Effector memory CD4-positive, alpha-beta T cell (primary cell): ENCODE data around the gene TMEM63C.

ENCODE experiments used
- DNase-seq, 3 donors: peaks; one replicate each; pipeline ENCODE4 v3.0.0-alpha.2; 2020
- H3K27ac ChIP-seq: 2 replicates; pipeline ENCODE4 v1.7.0; 2013; ENCODE audit warnings: mild to moderate bottlenecking, low read length, moderate library complexity; ENCODE audit not compliant: insufficient read depth, poor library complexity, severe bottlenecking
- H3K27me3 ChIP-seq: replicated peaks from 2 replicates; pipeline ENCODE4 v1.7.0; 2013; ENCODE audit warnings: mild to moderate bottlenecking, low read length; ENCODE audit not compliant: insufficient read depth, control insufficient read depth, poor library complexity, severe bottlenecking
- H3K36me3 ChIP-seq: 2 replicates; pipeline ENCODE4 v1.7.0; 2013; ENCODE audit warnings: mild to moderate bottlenecking, low read length, moderate library complexity; ENCODE audit not compliant: control insufficient read depth, insufficient read depth
- H3K4me1 ChIP-seq: 2 replicates; pipeline ENCODE4 v1.7.0; 2013; ENCODE audit warnings: low read length, mild to moderate bottlenecking; ENCODE audit not compliant: control insufficient read depth, insufficient read depth, poor library complexity, severe bottlenecking
- H3K4me3 ChIP-seq: 2 replicates; pipeline ENCODE4 v1.7.0; 2013; ENCODE audit warnings: low read length, low read depth, mild to moderate bottlenecking; ENCODE audit not compliant: insufficient read depth, poor library complexity, severe bottlenecking
- H3K9me3 ChIP-seq: 2 replicates; pipeline ENCODE4 v1.7.0; 2013; ENCODE audit warnings: mild to moderate bottlenecking, low read length, moderate library complexity; ENCODE audit not compliant: control insufficient read depth
- total RNA-seq, 3 donors: gene quantifications; one replicate each; lab custom pipeline; 2026; lab: John Stamatoyannopoulos, UW

TMEM63C gene
- total RNA-seq: 0.69 to 1.2 (median 0.78) reads per million in 3 donors

GRCh38 chr14:77181603-77182437 is at the start of gene TMEM63C:
TMEM63C (plus strand) TSS chr14:77181798; CDS start chr14:77218814, 37,016 bp downstream.
- peaks cover 18% of the 10 kb centered on the region for H3K27me3 ChIP-seq
- H3K4me1 ChIP-seq: peaks cover 15% of the 10 kb centered on the region
- H3K27ac ChIP-seq: no peak within 1 kb of the TSS
- peak within 1 kb of the TSS; percentile 78 for H3K4me3 ChIP-seq
- no peaks in the 10 kb centered on the region for H3K9me3 ChIP-seq
- DNase-seq: peak in 2 of 3 donors; percentile 16 to 30
- H3K36me3 ChIP-seq: no peaks in the 10 kb centered on the region

GRCh38 chr14:77131871-77132486 is 49.6 kb upstream of the TMEM63C start:
- Histone ChIP-seq H3K27ac (no peak overlapping the region), H3K4me1 (no peaks in the 10 kb centered on the region), H3K4me3 (no peak overlapping the region), H3K9me3 (no peaks in the 10 kb centered on the region), H3K36me3 (no peaks in the 10 kb centered on the region), H3K27me3 (no peaks in the 10 kb centered on the region)
- no peak for DNase-seq

- H3K36me3 ChIP-seq: no peaks in the 10 kb centered on the region
- H3K27me3 ChIP-seq: peaks cover 5% of the 10 kb centered on the region
- H3K4me1 ChIP-seq: no peaks in the 10 kb centered on the region
- DNase-seq: no peak
- H3K4me3 ChIP-seq: no peak overlapping the region
- no peaks in the 10 kb centered on the region for H3K9me3 ChIP-seq
- no peak overlapping the region for H3K27ac ChIP-seq
Measured at GRCh38 chr14:77133720-77134338, 47.8 kb upstream of the TMEM63C start.

GRCh38 chr14:77139022-77139421 is 42.6 kb upstream of the TMEM63C start:
- peaks cover 26% of the 10 kb centered on the region for H3K27me3 ChIP-seq
- no peak overlapping the region for H3K4me3 ChIP-seq
- no peaks in the 10 kb centered on the region for H3K9me3 ChIP-seq
- H3K36me3 ChIP-seq: no peaks in the 10 kb centered on the region
- no peak for DNase-seq
- H3K4me1 ChIP-seq: peaks cover 25% of the 10 kb centered on the region
- no peak overlapping the region for H3K27ac ChIP-seq

GRCh38 chr14:77139540-77140358 is 41.8 kb upstream of the TMEM63C start:
- H3K36me3 ChIP-seq: no peaks in the 10 kb centered on the region
- H3K4me1 ChIP-seq: peaks cover 25% of the 10 kb centered on the region
- peaks cover 32% of the 10 kb centered on the region for H3K27me3 ChIP-seq
- DNase-seq: no peak
- H3K27ac ChIP-seq: no peak overlapping the region
- H3K4me3 ChIP-seq: peak overlapping the region; percentile 3
- H3K9me3 ChIP-seq: no peaks in the 10 kb centered on the region

GRCh38 chr14:77140359-77141213 is 41.0 kb upstream of the TMEM63C start:
- Histone ChIP-seq H3K4me3 (peak overlapping the region; percentile 3), H3K27ac (no peak overlapping the region), H3K27me3 (peaks cover 32% of the 10 kb centered on the region)

GRCh38 chr14:77141214-77142004 is 40.2 kb upstream of the TMEM63C start, which contains the start of gene ZDHHC22:
ZDHHC22 (minus strand) TSS chr14:77141791; CDS start chr14:77139738, 2,053 bp downstream.
- peaks cover 37% of the 10 kb centered on the region for H3K27me3 ChIP-seq
- H3K27ac ChIP-seq: no peak within 1 kb of the TSS
- H3K4me1 ChIP-seq: peaks cover 25% of the 10 kb centered on the region
- no peaks in the 10 kb centered on the region for H3K9me3 ChIP-seq
- DNase-seq: no peak
- H3K4me3 ChIP-seq: no peak within 1 kb of the TSS
- no peaks in the 10 kb centered on the region for H3K36me3 ChIP-seq

More at GRCh38 chr14:77140359-77141213, 41.0 kb upstream of the TMEM63C start:
- no peaks in the 10 kb centered on the region for H3K36me3 ChIP-seq
- no peak for DNase-seq
- peaks cover 25% of the 10 kb centered on the region for H3K4me1 ChIP-seq
- H3K9me3 ChIP-seq: no peaks in the 10 kb centered on the region

GRCh38 chr14:77142005-77142800 is 39.4 kb upstream of the TMEM63C start:
- Histone ChIP-seq H3K27me3 (peaks cover 44% of the 10 kb centered on the region), H3K27ac (no peak overlapping the region), H3K4me3 (no peak overlapping the region)

More at GRCh38 chr14:77142005-77142800, 39.4 kb upstream of the TMEM63C start:
- Histone ChIP-seq H3K9me3 (no peaks in the 10 kb centered on the region), H3K4me1 (peaks cover 25% of the 10 kb centered on the region), H3K36me3 (no peaks in the 10 kb centered on the region)
- DNase-seq: no peak
